HEK293T (cell line): ENCODE results near the gene ARHGAP6.
"Not testable (repeated sequence)": the region's sequence is repeated elsewhere in the genome, so short reads cannot be mapped to it uniquely, and the experiment has no call there.

Source experiments
- ARNT ChIP-seq: fragments of 450-650 bp; IDR thresholded peaks from 2 replicates; pipeline ENCODE4 v1.6.1; 2017; ENCODE audit warnings: mild to moderate bottlenecking
- CTBP1 ChIP-seq: fragments of 450-650 bp; IDR thresholded peaks from 2 replicates; pipeline ENCODE4 v1.6.1; 2016; ENCODE audit warnings: borderline replicate concordance
- FOXA1 ChIP-seq: fragments of 450-650 bp; IDR thresholded peaks from 2 replicates; pipeline ENCODE4 v1.6.1; 2016; ENCODE audit warnings: mild to moderate bottlenecking
- FOXK2 ChIP-seq: fragments of 450-650 bp; IDR thresholded peaks from 2 replicates; pipeline ENCODE4 v1.6.1; 2016; ENCODE audit warnings: mild to moderate bottlenecking
- LEF1 ChIP-seq: fragments of 450-650 bp; IDR thresholded peaks from 2 replicates; pipeline ENCODE4 v1.6.1; 2017; ENCODE audit warnings: mild to moderate bottlenecking, borderline replicate concordance
- NFRKB ChIP-seq: fragments of 450-650 bp; IDR thresholded peaks from 2 replicates; pipeline ENCODE4 v1.6.1; 2016; ENCODE audit warnings: mild to moderate bottlenecking, moderate library complexity
- SP1 ChIP-seq: fragments of 450-650 bp; IDR thresholded peaks from 2 replicates; pipeline ENCODE4 v1.6.1; 2017
- SUZ12 ChIP-seq: fragments of 450-650 bp; IDR thresholded peaks from 2 replicates; pipeline ENCODE4 v1.6.1; 2016; ENCODE audit warnings: mild to moderate bottlenecking
- TARDBP ChIP-seq: fragments of 450-650 bp; IDR thresholded peaks from 2 replicates; pipeline ENCODE4 v1.6.1; 2016

GRCh38 chrX:11614253-11614652 is 51.5 kb downstream of the ARHGAP6 start:
- TF ChIP-seq FOXK2, TARDBP, SP1, SUZ12, NFRKB, FOXA1, CTBP1, ARNT, LEF1: not testable (repeated sequence)
